Gastroesophageal sphincter (tissue), 4 donors: Measurements from ENCODE around the gene MAN1C1. TPM values are rescaled to one million over a fixed set of nuclear protein-coding genes. Genes with fewer than 3 reads are reported as not detected.

ENCODE experiments used
- ATAC-seq: fragments of 150-250 bp; one replicate; pipeline ENCODE4 v1.9.1; 2016; ENCODE audit warnings: mild to moderate bottlenecking, moderate library complexity
- H3K27ac ChIP-seq, 4 donors: fragments of 200-600 bp; sonication (generic) in 3 of 4; 1 replicate in 3 of 4; 2 replicates in 1 of 4; pipeline ENCODE4 v1.5.1; 2016 to 2019
- H3K27me3 ChIP-seq: fragments of 200-600 bp; sonication (generic); one replicate; pipeline ENCODE4 v1.5.1; 2019
- H3K36me3 ChIP-seq, 2 donors: fragments of 200-600 bp; sonication (generic); one replicate each; pipeline ENCODE4 v1.5.1; 2019; ENCODE audit warnings: control low read depth in 1 of 2
- H3K4me1 ChIP-seq, 3 donors: fragments of 200-600 bp; sonication (generic); 1 replicate in 2 of 3; 2 replicates in 1 of 3; pipeline ENCODE4 v1.5.1; 2016 to 2019; ENCODE audit warnings: control low read depth in 2 of 3
- H3K4me3 ChIP-seq, 2 donors: fragments of 200-600 bp; sonication (generic); one replicate each; pipeline ENCODE4 v1.5.1; 2019; ENCODE audit warnings: mild to moderate bottlenecking in 1 of 2, moderate library complexity in 1 of 2
- H3K9me3 ChIP-seq, 3 donors: fragments of 200-600 bp; sonication (generic); one replicate each; pipeline ENCODE4 v1.5.1; 2017 to 2019; ENCODE audit warnings: control low read depth in 2 of 3
- CTCF ChIP-seq, 4 experiments: fragments of 200-600 bp in 2 of 4; fragments of 450-650 bp in 2 of 4; sonication (generic) in 1 of 4; IDR thresholded peaks; one replicate each; pipeline ENCODE4 v1.5.1; 2017 to 2019; ENCODE audit warnings: antibody characterized with exemption in 4 of 4, mild to moderate bottlenecking in 2 of 4, moderate library complexity in 2 of 4
- EP300 ChIP-seq: sonication (generic); formaldehyde crosslinking; IDR thresholded peaks from one replicate; pipeline ENCODE4 v1.6.1; 2017; ENCODE audit warnings: antibody characterized with exemption, mild to moderate bottlenecking
- POLR2A ChIP-seq, 2 donors: fragments of 450-650 bp; IDR thresholded peaks; one replicate each; pipeline ENCODE4 v1.6.1; 2017; ENCODE audit warnings: antibody characterized with exemption in 2 of 2, mild to moderate bottlenecking in 2 of 2, moderate library complexity in 1 of 2
- POLR2AphosphoS5 ChIP-seq: sonication (generic); formaldehyde crosslinking; IDR thresholded peaks from one replicate; pipeline ENCODE4 v1.6.1; 2017; ENCODE audit warnings: antibody characterized with exemption
- WGBS, 2 donors: methylation state at CpG; one replicate each; pipeline ENCODE4 v1.1.5; 2018; ENCODE audit warnings: low coverage in 1 of 2; 5-methylcytosine and 5-hydroxymethylcytosine counted together
- total RNA-seq, 4 donors: library from RNA; depleted of rRNA; stranded (reverse); fragments of >200 nt; gene quantifications; one replicate each; pipeline ENCODE4 v1.1.0, GENCODE V29; 2016

The MAN1C1 gene
- total RNA-seq, 4 donors from 2014 or later, result 20.0 to 38.1 (median 27.8) TPM

GRCh38 chr1:25757151-25757845 lies 140.7 kb downstream of the MAN1C1 start:
- H3K4me3 ChIP-seq, result no peak overlapping the region
- H3K27me3 ChIP-seq, result no peaks in the 10 kb centered on the region
- peaks cover 0 to 41% of the 10 kb centered on the region in 2 donors for H3K36me3 ChIP-seq
- H3K9me3 ChIP-seq, result no peaks in the 10 kb centered on the region
- no peak overlapping the region for H3K27ac ChIP-seq
- no peak for ATAC-seq
- H3K4me1 ChIP-seq, result peaks cover 0 to 28% (median 5%) of the 10 kb centered on the region in 3 donors
- no peak for TF ChIP-seq POLR2A (IDR thresholded peaks at IDR 0.05)
- TF ChIP-seq EP300, result no peak
- WGBS, 2 donors, result 87 to 93% methylated on average over 3 to 5 of the region's 12 CpGs

- 74 to 100% methylated on average over 1 to 3 of the region's 5 CpGs for WGBS, 2 donors
- TF ChIP-seq CTCF (IDR thresholded peaks at IDR 0.05), result no peak
- TF ChIP-seq POLR2A (IDR thresholded peaks at IDR 0.05), result no peak
- no peak for TF ChIP-seq EP300
- TF ChIP-seq POLR2AphosphoS5, result no peak
- no peak for ATAC-seq
Measured at GRCh38 chr1:25757846-25758185, 141.2 kb downstream of the MAN1C1 start.

DNA sequence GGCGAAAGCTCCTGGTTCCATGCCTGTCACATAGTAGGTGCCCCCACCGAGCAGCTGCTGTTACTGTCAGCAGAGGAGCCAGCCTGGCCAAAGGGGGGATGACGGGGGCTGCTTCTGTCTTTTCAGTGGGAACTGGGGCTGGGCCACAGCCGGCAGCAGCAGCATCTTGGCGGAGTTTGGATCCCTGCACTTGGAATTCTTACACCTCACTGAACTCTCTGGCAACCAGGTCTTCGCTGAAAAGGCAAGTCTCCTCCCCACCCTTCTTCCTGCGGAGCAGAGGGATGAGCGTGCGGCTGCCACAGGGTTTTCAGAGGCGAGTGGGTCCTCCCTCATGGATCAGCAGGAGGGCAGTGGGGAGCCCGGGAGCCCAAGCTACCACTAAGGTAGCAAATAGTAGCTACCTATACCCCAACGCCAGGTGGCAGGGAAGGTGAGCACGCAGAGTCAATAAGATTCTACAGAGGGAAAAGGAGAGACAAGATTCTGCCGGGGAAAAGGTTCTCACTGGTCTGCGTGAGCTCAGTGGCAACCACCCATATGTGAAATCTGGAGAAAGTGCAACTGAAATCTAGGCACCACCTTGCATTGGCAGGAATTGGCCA lies 142.0 kb downstream of the MAN1C1 start:
- peaks cover 0 to 21% (median 5%) of the 10 kb centered on the region in 3 donors for H3K4me1 ChIP-seq
- no peak overlapping the region for H3K4me3 ChIP-seq
- no peaks in the 10 kb centered on the region for H3K27me3 ChIP-seq
- ATAC-seq, result no peak
- 91% methylated on average over 4 of the region's 15 CpGs; no CpG with 5 or more reads in 1 of the 2 donors for WGBS, 2 donors
- TF ChIP-seq POLR2AphosphoS5, result no peak
- TF ChIP-seq POLR2A (IDR thresholded peaks at IDR 0.05), result no peak
- no peak for TF ChIP-seq EP300
- no peak for TF ChIP-seq CTCF (IDR thresholded peaks at IDR 0.05)
- no peaks in the 10 kb centered on the region for H3K9me3 ChIP-seq
- no peak overlapping the region for H3K27ac ChIP-seq
- H3K36me3 ChIP-seq, result peaks cover 0 to 43% of the 10 kb centered on the region in 2 donors

More at GRCh38 chr1:25757846-25758185, 141.2 kb downstream of the MAN1C1 start:
- H3K27ac ChIP-seq, result no peak overlapping the region
- peaks cover 0 to 41% of the 10 kb centered on the region in 2 donors for H3K36me3 ChIP-seq
- H3K4me1 ChIP-seq, result peaks cover 0 to 28% (median 5%) of the 10 kb centered on the region in 3 donors
- H3K9me3 ChIP-seq, result no peaks in the 10 kb centered on the region
- no peak overlapping the region for H3K4me3 ChIP-seq
- no peaks in the 10 kb centered on the region for H3K27me3 ChIP-seq

DNA sequence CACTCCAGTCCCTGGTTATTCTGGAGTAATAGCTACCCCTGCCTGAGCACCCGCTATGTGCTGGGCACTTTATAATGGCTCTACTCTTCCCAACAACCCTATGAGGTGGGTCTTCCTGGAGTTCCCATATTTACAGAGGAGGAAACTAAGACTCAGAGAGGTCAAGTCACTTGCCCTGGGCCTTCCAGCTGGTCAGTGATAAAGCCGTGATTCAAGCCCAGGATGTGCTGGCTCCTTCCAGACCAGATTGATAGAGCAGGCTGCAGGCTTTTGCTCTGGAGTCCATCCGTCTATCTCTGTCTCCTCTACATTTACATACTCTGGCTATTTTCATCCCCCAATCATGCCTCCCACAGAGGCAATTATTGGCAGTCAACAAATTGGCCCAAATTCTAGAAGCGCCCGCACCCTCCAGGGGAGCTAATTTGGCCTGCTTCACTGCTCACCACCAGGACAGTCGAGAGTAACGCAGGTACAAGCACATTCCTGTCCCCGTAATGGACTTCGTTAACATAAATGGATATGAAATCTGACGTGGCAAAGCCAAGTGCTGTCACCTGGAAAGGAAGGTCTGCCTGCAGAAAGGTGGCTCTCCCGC lies 143.6 kb downstream of the MAN1C1 start:
- no peak for TF ChIP-seq POLR2A (IDR thresholded peaks at IDR 0.05)
- TF ChIP-seq CTCF (IDR thresholded peaks at IDR 0.05), result no peak
- no peak for TF ChIP-seq POLR2AphosphoS5

DNA sequence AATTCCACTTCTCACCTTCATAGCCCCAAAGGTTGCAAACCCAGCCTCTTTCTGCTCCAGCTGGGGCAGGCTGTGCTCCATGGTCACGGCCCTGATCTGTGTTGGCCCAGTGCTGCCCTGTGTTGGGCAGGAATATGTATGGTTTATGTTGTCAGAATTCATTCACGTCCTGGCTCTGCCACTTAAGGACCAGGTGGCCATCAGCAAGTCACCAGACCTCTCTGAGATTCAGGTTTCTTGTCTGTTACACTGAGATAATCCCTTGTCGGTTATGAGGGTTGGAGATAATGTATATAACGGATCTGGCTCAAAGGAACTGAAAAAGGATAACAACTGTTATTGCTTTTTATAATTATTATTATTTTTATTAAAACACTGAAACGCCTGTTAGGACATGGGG lies 144.3 kb downstream of the MAN1C1 start:
- H3K4me3 ChIP-seq, result no peak overlapping the region
- H3K36me3 ChIP-seq, result peaks cover 0 to 57% of the 10 kb centered on the region in 2 donors
- no peaks in the 10 kb centered on the region for H3K9me3 ChIP-seq
- TF ChIP-seq CTCF (IDR thresholded peaks at IDR 0.05) (no peak), POLR2AphosphoS5 (no peak), POLR2A (IDR thresholded peaks at IDR 0.05) (no peak), EP300 (no peak)
- ATAC-seq, result no peak
- WGBS, 2 donors, result 58 to 67% methylated on average over 3 to 4 of the region's 5 CpGs
- H3K27me3 ChIP-seq, result no peaks in the 10 kb centered on the region
- H3K27ac ChIP-seq, result no peak overlapping the region
- peaks cover 0 to 4% (median 0%) of the 10 kb centered on the region in 3 donors for H3K4me1 ChIP-seq

More for the DNA sequence above, 143.6 kb downstream of the MAN1C1 start:
- no peak for ATAC-seq
- H3K4me1 ChIP-seq, result peaks cover 0 to 7% (median 0%) of the 10 kb centered on the region in 3 donors
- 94 to 95% methylated on average over 4 to 5 of the region's 11 CpGs for WGBS, 2 donors
- H3K9me3 ChIP-seq, result no peaks in the 10 kb centered on the region
- no peak overlapping the region for H3K4me3 ChIP-seq
- peaks cover 0 to 58% of the 10 kb centered on the region in 2 donors for H3K36me3 ChIP-seq
- no peak overlapping the region for H3K27ac ChIP-seq
- no peaks in the 10 kb centered on the region for H3K27me3 ChIP-seq
